HG03432 (cell line): ENCODE measurements around the gene TMEM53.

Experiments
- ATAC-seq: cut with Tn5 transposase; IDR thresholded peaks from one replicate; pipeline ENCODE4 v1.9.1; 2021; ENCODE audit warnings: mild to moderate bottlenecking, moderate library complexity; ENCODE audit not compliant: unreplicated experiment

TMEM53 gene

DNA sequence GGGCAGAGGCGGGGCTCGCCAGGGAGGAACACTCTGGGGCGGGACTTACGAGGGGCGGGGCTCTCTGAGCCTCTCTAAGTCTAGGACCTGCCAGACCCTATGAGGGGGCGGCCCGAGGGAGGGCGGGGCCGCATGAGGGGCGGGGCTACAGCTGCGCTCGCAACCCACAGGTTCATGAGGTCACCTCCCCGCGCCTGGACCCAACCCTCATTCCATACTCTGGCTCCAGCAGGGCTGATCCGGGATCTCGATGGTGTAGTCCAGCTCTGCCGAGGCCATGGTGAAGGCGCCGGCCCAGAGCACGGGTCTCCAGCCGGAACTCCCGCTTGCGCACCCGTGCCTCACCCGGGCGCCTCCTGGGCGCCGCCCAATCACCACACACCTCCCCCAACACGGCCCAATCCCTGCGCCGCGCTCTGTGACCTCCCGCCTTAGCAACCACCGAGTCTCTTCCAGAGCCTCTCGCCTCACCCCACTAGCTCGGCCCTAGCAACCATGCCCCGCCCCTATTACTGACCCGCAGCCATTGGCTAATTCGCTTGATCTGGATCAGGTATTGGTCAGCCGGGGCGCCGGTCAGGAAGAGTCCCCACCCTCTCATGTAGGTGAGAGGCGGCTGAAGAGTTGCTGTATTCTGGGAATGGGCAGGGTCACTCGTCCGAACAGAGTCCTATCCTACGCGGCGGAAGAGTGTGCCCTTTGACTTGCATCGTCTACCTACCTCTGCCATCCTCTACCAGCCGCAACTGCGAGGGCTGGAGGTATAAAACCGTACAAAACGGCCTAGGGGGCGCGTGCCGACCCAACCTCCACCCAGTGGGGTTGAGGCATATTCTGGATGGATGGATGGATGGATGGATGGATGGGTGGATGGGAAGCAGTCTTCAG is at the start of gene TMEM53, which contains the start of gene ARMH1:
TMEM53 (minus strand) TSS at position 369 of the 888 bp plus-strand sequence; CDS start at position 279, 90 bp downstream.
ARMH1 (plus strand) TSS at position 602 of the 888 bp plus-strand sequence. CDS start 14,984 bp downstream, outside the sequence.
- peak; percentile 92 for ATAC-seq

DNA sequence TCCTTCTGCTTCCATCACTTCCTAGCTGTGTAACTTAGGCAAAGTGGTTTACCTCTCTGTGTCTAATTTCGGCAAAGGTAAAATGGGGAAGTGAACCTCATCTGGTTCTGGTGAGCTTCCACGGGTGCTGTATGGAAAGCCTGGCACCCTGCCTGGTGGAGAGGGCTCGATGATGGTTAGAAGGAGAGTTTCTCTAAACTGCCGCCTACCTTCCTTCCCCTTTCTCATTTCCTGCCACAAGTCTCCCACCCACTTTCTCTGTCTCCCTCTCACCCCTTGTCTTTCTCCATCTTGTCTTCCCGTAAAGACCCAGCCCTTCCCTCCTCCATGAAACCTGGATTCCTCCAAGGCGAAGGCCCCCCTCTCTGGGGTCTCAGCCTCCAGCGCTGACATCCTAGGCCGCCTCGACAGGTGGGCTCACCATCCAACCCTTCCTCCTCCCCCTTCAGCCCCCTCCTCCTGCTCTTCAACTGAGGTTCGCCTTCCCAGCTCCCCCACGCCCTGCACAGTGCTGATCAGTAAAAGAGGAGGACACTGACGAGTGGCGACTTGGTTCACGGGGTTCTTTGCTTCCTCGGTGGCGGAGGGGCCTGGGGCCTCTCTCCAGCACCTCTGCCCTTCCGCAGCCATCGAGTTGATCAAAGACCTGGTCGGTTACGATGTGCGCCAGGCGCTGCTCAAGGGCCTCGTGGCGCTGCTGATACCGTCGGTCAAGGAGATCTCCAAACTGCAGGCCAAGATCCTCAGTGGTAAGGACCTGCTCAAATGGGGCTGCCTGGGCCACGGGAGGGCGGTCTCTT is 49.4 kb upstream of the TMEM53 start:
- ATAC-seq = no peak

DNA sequence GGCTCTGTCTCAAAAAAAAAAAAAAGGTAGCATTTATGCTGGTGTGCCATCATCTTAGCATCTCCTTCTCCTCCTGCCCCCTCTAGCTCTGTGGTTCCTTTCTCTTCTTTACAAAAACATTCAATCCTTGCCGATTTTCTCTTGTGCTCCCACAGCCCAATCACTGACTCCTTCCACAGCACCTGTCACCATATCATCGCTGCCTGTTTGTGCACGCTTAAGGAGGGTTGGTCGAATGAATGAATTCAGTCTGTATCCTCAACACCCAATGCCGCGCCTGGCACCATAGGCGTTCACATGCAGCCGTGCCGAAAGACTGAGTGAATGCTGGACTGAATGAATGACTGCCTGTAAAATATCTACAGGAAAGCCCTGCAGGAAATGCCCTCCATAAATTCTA is 48.8 kb upstream of the TMEM53 start:
- no peak for ATAC-seq

DNA sequence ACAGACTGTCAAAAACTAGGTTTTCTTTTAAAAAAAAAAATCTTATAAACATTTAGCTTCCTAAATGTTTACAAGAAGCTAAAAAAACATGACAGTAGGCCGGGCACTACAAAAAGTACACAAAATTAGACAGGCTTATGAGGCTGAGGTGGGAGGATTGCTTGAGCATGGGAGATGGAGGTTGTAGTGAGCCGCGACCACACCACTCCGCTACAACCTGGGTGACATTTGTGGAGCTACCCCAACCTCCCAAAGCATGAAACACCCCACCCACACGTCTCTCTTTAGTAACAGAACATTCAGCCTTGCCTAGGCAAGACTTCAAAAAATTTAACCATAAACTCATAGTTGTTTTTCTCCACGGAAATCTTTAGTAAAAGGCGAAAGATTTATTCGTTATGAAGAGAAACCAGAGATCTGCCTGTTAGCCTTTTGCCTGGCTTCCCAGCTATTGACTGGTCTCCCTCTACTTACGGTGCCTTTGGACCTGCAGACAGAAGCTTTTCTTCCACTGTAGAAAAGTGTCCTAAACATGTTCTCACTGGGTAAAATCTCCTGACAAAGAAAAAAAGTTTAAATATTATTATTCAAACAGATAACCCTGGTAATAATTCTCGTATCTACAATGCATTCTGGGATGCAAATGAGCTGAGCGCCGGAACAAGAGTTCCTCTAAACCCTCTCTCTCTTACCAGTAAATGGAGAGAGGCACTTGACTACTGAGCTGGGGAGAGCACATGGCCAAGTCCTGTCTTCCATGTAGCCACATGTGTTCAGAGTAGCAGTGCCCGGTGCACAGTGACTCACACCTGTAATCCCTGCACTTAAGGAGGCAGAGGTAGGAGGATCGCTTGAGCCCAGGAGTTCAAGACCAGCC is 47.4 kb upstream of the TMEM53 start:
- ATAC-seq = peak; percentile 79

DNA sequence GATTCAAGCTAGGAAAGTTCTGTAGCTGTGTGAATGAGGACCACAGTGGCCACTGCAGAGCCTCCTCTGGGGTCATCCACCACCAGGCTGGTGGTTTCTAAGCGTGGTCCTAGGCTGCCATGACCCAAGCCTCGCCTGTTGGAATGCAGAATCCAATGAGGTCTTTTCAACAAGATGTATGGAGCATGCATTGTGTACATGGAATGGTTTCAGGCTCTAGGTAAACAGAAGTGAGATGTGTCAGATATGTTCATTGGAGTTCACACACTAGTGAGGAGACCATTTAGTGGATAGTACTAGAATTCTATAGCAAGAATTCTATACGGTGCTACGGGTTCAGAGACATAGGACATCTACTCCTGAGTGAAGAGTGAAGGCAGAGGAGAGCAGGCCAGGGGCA is 46.0 kb upstream of the TMEM53 start:
- ATAC-seq = no peak

DNA sequence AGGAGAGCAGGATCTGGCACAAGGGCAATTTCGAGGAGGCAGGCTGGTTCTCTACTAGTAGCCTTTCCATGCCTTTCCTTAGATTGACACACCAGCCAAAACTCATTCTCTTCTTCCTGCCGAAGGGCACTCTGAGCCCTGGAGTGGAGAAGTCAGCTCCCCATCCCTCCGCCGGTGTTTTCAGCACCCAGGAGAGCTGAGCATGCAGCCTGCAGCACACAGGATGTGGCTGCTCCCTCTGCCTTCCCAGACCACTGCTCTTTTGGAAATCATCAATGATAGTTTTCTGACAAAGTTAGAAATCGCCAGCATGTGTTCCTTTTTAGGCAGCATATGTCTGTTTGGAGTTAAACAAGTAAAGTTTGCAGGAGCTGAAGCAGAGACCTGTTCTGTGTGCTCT is 45.0 kb upstream of the TMEM53 start:
- no peak for ATAC-seq

GRCh38 chr1:44718091-44718490 is 43.8 kb upstream of the TMEM53 start:
- ATAC-seq = no peak

DNA sequence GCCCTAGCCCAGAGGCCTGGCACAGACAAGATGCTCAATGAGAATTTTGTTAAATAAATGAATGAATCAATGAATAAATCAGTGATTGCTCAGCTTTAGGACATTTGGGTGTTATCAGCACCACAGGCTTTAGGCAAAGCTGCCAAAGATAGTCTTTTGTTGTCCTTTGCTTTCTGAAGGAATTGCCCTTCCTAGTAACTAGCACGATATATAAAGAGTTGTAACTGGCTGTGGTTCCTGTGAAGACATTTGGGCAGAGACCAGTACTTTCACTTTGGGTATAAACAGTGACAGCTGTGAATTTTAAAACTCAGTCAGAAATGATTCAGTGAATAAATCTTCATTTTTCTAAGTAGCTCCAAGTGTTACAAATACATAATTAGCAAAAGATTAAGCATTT is 43.4 kb upstream of the TMEM53 start:
- no peak for ATAC-seq

GRCh38 chr1:44717156-44717555 is 42.9 kb upstream of the TMEM53 start:
- ATAC-seq = no peak

GRCh38 chr1:44714944-44715571 is 40.8 kb upstream of the TMEM53 start:
- ATAC-seq = peak; percentile 54

DNA sequence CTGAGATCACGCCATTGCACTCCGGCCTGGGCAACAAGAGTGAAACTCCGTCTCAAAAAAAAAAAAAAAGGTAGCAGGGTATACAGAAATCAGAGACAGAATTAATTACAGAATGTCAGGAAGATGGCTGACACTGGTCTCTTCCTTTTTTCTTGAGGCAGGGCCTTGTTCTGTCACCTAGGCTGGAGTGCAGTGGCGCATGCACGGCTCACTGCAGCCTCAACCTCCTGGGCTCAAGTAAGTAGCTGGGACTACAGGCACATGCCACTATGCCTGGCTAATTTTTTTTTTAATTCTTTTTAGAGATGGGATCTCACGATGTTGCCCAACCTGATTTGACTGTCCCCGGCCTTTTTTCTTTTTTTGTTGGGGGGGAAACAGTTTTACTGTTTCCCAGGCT is 40.3 kb upstream of the TMEM53 start:
- peak; percentile 13 for ATAC-seq

- ATAC-seq = peak; percentile 58
These were observed 39.1 kb upstream of the TMEM53 start for GRCh38 chr1:44713321-44713781.

GRCh38 chr1:44707959-44708831 is 33.9 kb upstream of the TMEM53 start:
- ATAC-seq = no peak

DNA sequence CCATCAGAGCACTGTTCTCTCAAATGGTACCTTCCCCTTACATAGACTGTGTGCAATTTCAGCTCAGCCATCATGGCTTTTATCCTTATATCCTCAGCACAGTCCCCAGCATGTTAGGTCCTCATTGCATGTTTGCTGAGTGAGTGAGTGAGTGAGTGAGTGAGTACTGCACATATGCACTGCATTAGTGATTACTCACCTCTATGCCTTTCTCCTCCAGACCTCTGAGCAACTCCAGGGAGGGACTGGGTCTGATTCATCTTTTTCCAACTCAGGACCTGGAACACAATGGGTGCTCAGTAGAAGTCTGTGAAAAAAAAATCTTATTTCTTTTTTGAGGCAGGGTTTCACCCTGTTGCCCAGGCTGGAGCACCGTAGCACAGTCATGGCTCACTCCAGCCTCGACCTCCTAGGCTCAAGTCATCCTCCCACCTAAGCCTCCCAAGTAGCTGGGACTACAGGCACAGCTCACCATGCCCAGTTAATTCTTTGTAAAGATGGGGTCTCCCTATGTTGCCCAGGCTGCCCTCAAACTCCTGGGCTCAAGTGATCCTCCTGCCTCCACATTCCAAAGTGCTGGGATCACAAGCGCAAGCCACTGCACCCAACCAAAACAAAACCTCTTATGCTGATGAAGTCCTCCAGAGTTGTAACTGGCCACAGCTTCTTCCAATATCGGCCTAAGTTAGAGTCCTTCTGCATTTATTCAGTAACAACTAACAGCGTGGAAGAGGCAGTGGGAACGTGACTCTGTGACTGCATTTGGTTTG is 33.0 kb upstream of the TMEM53 start:
- ATAC-seq = no peak

DNA sequence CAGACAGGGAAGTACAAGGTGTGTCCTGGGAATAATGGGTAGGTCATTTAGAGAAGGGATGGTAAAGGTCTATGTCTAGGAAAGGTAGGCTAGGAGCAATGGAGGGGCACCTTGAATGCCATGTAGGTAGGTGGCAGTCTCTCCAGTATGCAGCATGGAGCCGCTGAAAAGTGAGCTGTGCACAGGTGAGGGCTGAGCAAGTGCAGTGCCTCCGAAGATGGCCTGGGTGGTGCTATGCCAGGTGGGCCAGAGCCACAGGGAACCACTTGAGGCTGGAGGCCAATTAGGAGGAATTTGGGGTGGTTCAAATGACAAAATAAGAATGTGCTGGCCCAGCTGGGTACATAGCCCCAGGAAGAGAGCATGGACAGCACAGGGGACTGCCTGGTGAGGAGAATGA is 31.7 kb upstream of the TMEM53 start:
- no peak for ATAC-seq

DNA sequence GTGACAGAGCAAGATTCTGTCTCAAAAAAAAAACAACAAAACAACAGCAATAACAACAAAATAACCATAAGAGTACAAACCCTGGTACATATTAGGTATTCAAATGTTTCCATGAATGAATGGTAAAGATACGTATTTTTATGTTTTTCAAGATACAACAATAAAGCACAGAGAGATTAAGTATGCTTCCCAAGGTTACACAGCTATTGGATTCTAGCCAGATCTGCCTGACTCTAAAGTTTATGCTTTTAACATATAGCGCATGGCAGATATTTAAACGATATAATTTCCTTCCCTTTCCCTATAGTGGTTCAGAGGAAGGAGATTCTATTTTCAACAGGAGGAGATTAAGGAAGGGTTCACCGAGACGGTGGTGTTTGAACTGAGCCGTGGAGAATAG is 31.2 kb upstream of the TMEM53 start:
- ATAC-seq = no peak

DNA sequence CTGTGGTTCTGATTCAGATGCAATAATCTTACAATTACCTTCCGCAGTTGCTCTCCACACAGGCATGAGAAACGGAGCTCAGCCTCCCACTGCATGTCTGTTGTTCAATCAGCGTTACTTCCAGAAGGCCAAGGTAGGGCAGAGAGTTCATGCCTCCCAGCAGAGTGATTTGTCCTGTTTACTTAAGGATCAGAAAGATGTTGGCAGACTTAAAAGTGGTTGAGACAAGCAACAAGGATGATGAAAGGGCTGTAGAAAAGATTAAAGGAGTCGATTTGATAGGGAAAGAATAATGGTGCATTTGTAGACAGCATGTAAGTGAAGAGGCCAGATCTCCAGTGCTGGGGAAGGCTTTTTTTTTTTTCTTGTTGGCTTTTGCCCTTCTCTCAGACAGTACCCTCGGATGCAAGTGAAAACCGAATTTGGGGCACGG is 26.9 kb upstream of the TMEM53 start:
- ATAC-seq = no peak

DNA sequence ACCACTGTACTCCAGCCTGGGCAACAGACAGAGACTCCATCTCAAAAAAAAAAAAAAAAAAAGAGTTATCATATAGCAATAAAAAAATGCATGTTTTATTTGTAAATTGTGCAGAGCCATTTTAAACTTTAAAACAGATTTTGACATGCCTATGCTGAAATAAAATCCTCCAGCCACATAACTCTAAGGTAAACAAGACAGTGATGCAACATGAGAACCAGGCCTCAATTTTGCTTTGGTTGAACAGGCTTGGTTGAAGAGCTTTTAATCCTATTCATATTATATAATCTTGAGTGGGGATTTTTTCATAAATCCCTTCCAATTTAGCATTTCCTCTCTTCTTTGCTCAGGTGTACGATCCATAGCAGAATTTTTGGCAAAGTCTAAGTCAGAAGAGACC is 26.3 kb upstream of the TMEM53 start:
- no peak for ATAC-seq
